Tibial nerve (tissue), 4 donors: ENCODE measurements around the gene SEMA6C. TPM values are rescaled to one million over a fixed set of nuclear protein-coding genes. Genes with fewer than 3 reads are reported as not detected.

Experiments used
- DNase-seq, 2 donors: peaks; one replicate each; pipeline ENCODE4 v3.0.0-alpha.2; 2019; ENCODE audit warnings: low spot score in 2 of 2
- H3K27ac ChIP-seq, 4 donors: fragments of 200-600 bp; sonication (generic) in 3 of 4; one replicate each; pipeline ENCODE4 v1.5.1; 2017 to 2019; ENCODE audit warnings: mild to moderate bottlenecking in 1 of 4
- H3K27me3 ChIP-seq, 2 donors: fragments of 200-600 bp; sonication (generic) in 1 of 2; one replicate each; pipeline versions ENCODE4 v1.5.1 to v1.6.0; 2017 to 2019
- H3K36me3 ChIP-seq, 3 donors: fragments of 200-600 bp; sonication (generic); one replicate each; pipeline ENCODE4 v1.5.1; 2018 to 2019
- H3K4me1 ChIP-seq, 4 donors: fragments of 200-600 bp; sonication (generic) in 3 of 4; one replicate each; pipeline ENCODE4 v1.5.1; 2017 to 2019
- H3K4me3 ChIP-seq, 4 donors: fragments of 200-600 bp; sonication (generic) in 3 of 4; one replicate each; pipeline ENCODE4 v1.5.1; 2017 to 2019; ENCODE audit warnings: mild to moderate bottlenecking in 1 of 4, moderate library complexity in 1 of 4
- H3K9me3 ChIP-seq, 4 donors: fragments of 200-600 bp; sonication (generic) in 3 of 4; one replicate each; pipeline ENCODE4 v1.5.1; 2017 to 2019
- EP300 ChIP-seq, 2 donors: sonication (generic); formaldehyde crosslinking; IDR thresholded peaks; one replicate each; pipeline ENCODE4 v1.6.1; 2017; ENCODE audit warnings: antibody characterized with exemption in 2 of 2, mild to moderate bottlenecking in 1 of 2
- POLR2A ChIP-seq, 2 donors: fragments of 450-650 bp; IDR thresholded peaks; one replicate each; pipeline ENCODE4 v1.6.1; 2017; ENCODE audit warnings: antibody characterized with exemption in 2 of 2, mild to moderate bottlenecking in 2 of 2, moderate library complexity in 2 of 2
- WGBS, 2 donors: methylation state at CpG; one replicate each; pipeline ENCODE4 v1.1.5; 2018; 5-methylcytosine and 5-hydroxymethylcytosine counted together
- total RNA-seq, 4 donors: library from RNA; depleted of rRNA; stranded (reverse); fragments of >200 nt; gene quantifications; one replicate each; pipeline ENCODE4 v1.1.0, GENCODE V29; 2016
- TF ChIP-seq, protein P1 (sequence below), 5 experiments: fragments of 200-600 bp in 3 of 5; fragments of 450-650 bp in 2 of 5; sonication (generic) in 3 of 5; IDR thresholded peaks; one replicate each; pipeline ENCODE4 v1.5.1; 2016 to 2019; ENCODE audit warnings: antibody characterized with exemption in 5 of 5, mild to moderate bottlenecking in 3 of 5, moderate library complexity in 2 of 5

The SEMA6C gene
- total RNA-seq, 4 donors from 2014 or later: 15.5 to 28.7 (median 18.7) TPM

DNA sequence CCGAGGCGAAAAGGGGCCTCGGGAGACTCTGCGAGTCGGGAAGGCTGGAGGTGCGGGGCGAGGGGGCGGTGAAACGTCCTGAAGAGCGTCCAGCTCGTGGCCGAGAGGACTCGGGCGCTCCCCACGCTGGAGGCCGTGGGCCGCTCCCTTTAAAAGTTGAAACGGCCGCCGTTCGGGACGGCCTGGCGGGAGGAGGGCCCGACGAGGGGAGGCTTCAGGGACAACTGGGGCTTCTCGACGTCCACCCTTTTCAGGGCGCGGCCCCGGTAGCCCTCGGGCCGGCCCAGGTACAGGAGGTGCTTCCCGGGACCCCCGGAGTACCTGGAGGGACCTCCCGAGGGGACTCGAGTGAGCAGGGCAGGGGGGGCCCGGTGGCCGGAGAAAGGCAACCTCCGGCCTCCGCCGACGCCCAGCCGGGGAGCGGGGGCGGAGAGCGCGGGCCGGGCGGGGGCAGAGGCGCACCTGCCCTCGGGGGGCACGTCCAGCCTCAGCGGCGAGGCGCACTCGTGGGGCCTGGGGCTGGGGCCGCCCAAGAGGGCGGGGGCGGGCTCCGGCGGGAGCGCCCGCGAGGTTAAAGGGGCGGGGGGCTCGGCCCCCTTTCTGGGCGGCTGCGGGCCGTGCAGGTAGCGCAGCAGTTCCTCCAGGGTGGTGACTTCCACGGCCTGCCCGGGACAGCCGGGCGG, 14.0 kb downstream of the SEMA6C start:
- Histone ChIP-seq H3K27me3 (no peaks in the 10 kb centered on the region), H3K27ac (peak overlapping the region in 3 of 4 donors; percentile 59 to 84 (median 73)), H3K9me3 (no peaks in the 10 kb centered on the region), H3K4me1 (peaks cover 0 to 22% (median 0%) of the 10 kb centered on the region in 4 donors), H3K4me3 (peak overlapping the region; percentile 40 to 55 (median 42)), H3K36me3 (peaks cover 0 to 44% (median 0%) of the 10 kb centered on the region in 3 donors)
- DNase-seq: no peak
- TF ChIP-seq, protein P1, sequence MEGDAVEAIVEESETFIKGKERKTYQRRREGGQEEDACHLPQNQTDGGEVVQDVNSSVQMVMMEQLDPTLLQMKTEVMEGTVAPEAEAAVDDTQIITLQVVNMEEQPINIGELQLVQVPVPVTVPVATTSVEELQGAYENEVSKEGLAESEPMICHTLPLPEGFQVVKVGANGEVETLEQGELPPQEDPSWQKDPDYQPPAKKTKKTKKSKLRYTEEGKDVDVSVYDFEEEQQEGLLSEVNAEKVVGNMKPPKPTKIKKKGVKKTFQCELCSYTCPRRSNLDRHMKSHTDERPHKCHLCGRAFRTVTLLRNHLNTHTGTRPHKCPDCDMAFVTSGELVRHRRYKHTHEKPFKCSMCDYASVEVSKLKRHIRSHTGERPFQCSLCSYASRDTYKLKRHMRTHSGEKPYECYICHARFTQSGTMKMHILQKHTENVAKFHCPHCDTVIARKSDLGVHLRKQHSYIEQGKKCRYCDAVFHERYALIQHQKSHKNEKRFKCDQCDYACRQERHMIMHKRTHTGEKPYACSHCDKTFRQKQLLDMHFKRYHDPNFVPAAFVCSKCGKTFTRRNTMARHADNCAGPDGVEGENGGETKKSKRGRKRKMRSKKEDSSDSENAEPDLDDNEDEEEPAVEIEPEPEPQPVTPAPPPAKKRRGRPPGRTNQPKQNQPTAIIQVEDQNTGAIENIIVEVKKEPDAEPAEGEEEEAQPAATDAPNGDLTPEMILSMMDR (IDR thresholded peaks at IDR 0.05): no peak
- TF ChIP-seq POLR2A (IDR thresholded peaks at IDR 0.05): no peak
- no peak for TF ChIP-seq EP300 (IDR thresholded peaks at IDR 0.05)
- WGBS, 2 donors: 14 to 26% methylated on average over 5 to 25 of the region's 74 CpGs

DNA sequence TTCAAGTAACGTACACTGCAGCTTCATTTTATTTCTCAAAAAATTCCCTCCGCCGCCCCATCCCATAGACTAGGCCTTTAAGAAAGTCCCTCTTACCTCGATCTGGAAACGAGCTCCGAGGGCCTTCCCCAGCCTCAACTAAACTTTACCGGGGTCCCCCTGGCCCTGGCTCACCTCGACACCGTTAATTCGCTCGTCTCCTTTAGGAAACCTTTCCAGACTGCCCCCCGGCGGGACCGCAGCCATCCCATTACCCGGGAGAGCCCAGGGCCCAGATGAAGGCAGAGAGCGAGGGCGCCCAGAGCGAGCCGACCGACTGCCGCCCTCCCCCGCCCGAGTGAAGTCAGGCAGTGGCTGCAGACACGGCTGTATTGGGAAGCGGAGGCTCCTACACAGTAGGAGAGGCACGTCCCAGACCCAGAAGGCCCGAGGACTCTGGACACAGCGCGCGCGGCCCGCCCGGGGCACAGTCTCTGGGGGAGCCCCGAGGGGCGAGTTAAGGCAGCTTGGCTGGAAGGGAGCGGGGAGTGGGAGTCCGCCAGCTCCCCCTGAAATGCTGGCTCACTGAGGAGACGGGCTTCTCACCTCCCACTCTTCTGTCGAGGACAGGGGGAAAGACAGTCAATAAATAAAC, 14.6 kb downstream of the SEMA6C start:
- peaks cover 0 to 22% (median 0%) of the 10 kb centered on the region in 4 donors for H3K4me1 ChIP-seq
- no peaks in the 10 kb centered on the region for H3K9me3 ChIP-seq
- no peak for TF ChIP-seq EP300 (IDR thresholded peaks at IDR 0.05)
- TF ChIP-seq POLR2A (IDR thresholded peaks at IDR 0.05): no peak
- TF ChIP-seq, protein P1 (IDR thresholded peaks at IDR 0.05): no peak
- peak overlapping the region; percentile 56 to 84 (median 66) for H3K27ac ChIP-seq
- H3K36me3 ChIP-seq: peaks cover 0 to 38% (median 0%) of the 10 kb centered on the region in 3 donors
- no peaks in the 10 kb centered on the region for H3K27me3 ChIP-seq
- 11 to 20% methylated on average over 27 to 39 of the region's 39 CpGs for WGBS, 2 donors
- H3K4me3 ChIP-seq: peak overlapping the region; percentile 40 to 55 (median 42)
- no peak for DNase-seq

DNA sequence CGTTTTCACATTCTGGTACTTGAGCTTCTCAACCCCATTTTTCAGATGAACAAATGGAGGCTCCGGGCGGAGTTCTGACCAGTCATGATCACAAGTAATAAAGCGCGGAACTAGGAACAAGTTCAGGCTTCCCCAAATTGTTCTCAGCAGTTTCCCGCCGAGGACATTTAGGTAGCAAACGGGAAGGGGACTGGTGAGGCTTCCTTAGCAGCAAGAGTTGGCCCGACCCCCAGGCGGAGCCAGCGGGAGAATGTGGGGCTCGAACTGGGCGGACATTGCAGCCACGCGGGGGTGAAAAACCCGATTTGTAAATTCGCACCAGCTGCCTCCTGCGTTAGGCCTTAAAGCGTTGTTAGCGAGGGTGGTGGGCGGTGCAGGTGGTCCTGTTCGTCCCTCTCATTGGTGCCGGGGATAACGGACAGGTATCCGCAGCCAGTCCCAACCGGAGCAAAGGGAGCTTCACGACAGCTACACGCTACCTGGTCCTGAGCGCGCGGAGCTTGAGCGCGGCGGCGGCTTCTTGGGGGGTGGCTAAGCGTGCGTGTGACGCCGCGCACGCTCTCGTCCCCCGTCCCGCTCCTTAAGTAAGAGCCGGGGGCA, 15.3 kb downstream of the SEMA6C start:
- H3K36me3 ChIP-seq: peaks cover 0 to 34% (median 0%) of the 10 kb centered on the region in 3 donors
- 6 to 9% methylated on average over 16 to 42 of the region's 45 CpGs for WGBS, 2 donors
- peaks cover 0 to 22% (median 0%) of the 10 kb centered on the region in 4 donors for H3K4me1 ChIP-seq
- H3K27ac ChIP-seq: peak overlapping the region; percentile 56 to 84 (median 66)
- TF ChIP-seq, protein P1 (IDR thresholded peaks at IDR 0.05): peak in 2 of 5 experiments; percentile 18 to 29
- TF ChIP-seq EP300 (IDR thresholded peaks at IDR 0.05) (peak in 1 of 2 donors; percentile 64), POLR2A (IDR thresholded peaks at IDR 0.05) (peak in 1 of 2 donors; percentile 39)
- H3K27me3 ChIP-seq: no peaks in the 10 kb centered on the region
- H3K4me3 ChIP-seq: peak overlapping the region; percentile 40 to 55 (median 42)
- DNase-seq: peak; percentile 76 to 81
- no peaks in the 10 kb centered on the region for H3K9me3 ChIP-seq

DNA sequence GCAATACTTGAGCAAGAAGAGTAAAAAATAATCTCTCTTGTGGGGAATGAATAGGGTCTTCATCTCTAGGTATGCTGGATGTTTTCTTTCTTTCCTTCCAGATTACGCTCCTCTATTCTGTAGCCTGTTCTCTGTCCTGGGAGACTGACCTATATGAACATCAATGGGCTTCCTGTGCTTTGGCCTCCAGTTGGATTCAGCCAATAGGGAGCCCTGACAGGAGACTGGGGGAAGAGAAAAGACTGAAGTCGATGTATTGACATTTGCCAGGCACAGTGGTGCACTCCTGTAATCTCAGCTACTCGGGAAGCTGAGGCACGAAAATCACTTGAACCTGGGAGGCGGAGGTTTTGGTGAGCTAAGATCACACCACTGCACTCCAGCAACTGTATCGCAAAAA, 17.6 kb downstream of the SEMA6C start:
- Histone ChIP-seq H3K36me3 (peaks cover 0 to 30% (median 0%) of the 10 kb centered on the region in 3 donors), H3K27me3 (no peaks in the 10 kb centered on the region), H3K9me3 (no peaks in the 10 kb centered on the region), H3K4me3 (no peak overlapping the region), H3K4me1 (peaks cover 0 to 22% (median 0%) of the 10 kb centered on the region in 4 donors), H3K27ac (no peak overlapping the region)
- DNase-seq: no peak
- TF ChIP-seq EP300 (IDR thresholded peaks at IDR 0.05) (no peak), POLR2A (IDR thresholded peaks at IDR 0.05) (no peak)
- TF ChIP-seq, protein P1 (IDR thresholded peaks at IDR 0.05): no peak
- WGBS, 2 donors: 73% methylated on average over 6 of the region's 6 CpGs
